ENCODE results near the gene MICAL2. TPM values are rescaled to one million over a fixed set of nuclear protein-coding genes. Genes with fewer than 3 reads are reported as not detected.

The MICAL2 gene
- total and polyA plus RNA-seq, 10 of the 15 experiments (the other 5 are each of a cell fraction or from before 2014, with no cell fraction given) = 0.90 to 5.6 (median 2.4) TPM

- TF ChIP-seq EP300 (IDR thresholded peaks at IDR 0.05; ENCODE audit: borderline replicate concordance in 1 of 2, control insufficient read depth in 1 of 2, low read depth in 2 of 2, low read length in 2 of 2) (no peak), NBN (IDR thresholded peaks at IDR 0.05) (no peak), ETV6 (conservative IDR thresholded peaks at IDR 0.05 in 1 of 2, IDR thresholded peaks at IDR 0.05 in 1 of 2; ENCODE audit: borderline replicate concordance in 1 of 2, low read depth in 1 of 2) (no peak), DPF2 (IDR thresholded peaks at IDR 0.05) (no peak), ZNF384 (IDR thresholded peaks at IDR 0.05; ENCODE audit: borderline replicate concordance, low read depth, low read length) (no peak), MEF2B (IDR thresholded peaks at IDR 0.05; ENCODE audit: partially characterized antibody, poor library complexity, severe bottlenecking) (no peak), CHD4 (IDR thresholded peaks at IDR 0.05) (no peak)
Measured at GRCh38 chr11:12266132-12266531, 155.7 kb downstream of the MICAL2 start (continued).

- no peak overlapping the region for H3K27ac ChIP-seq (ENCODE audit: control insufficient read depth, insufficient read depth)
- intact Hi-C loops (cut with micrococcal nuclease; ENCODE audit: unreplicated experiment) (no loop called here), in situ Hi-C loops (cut with MboI) (no loop called here)
- H3K27me3 ChIP-seq (replicated peaks in 1 of 2; ENCODE audit: control insufficient read depth in 2 of 2, insufficient read depth in 2 of 2, low read length in 1 of 2) = peaks cover 0 to 5% of the 10 kb centered on the region in 2 experiments; a peak in 2 of 4 replicates
- ChIA-PET SMC1A (ENCODE audit: uncharacterized antibody, unreplicated experiment) (no interaction called here), CTCF (no interaction called here), RAD21 (ENCODE audit: unreplicated experiment) (no interaction called here), POLR2A (no interaction called here)
- H3K4me1 ChIP-seq (ENCODE audit: control insufficient read depth, insufficient read depth, low read length) = no peaks in the 10 kb centered on the region
- DNase-seq (ENCODE audit: low read depth, low spot score) (no peak), ATAC-seq (no peak; the same call in 2 of the 3 replicates), FAIRE-seq (no peak)
- no peak overlapping the region for H3K9ac ChIP-seq (ENCODE audit: control insufficient read depth, insufficient read depth, low read length)
- H3K36me3 ChIP-seq (ENCODE audit: control insufficient read depth in 2 of 2, insufficient read depth in 2 of 2, low read length in 1 of 2) = no peaks in the 10 kb centered on the region
- H4K20me1 ChIP-seq (ENCODE audit: control insufficient read depth, insufficient read depth) = no peaks in the 10 kb centered on the region
- H2AFZ ChIP-seq (ENCODE audit: control insufficient read depth, low read depth, low read length) = no peak overlapping the region
- no TSS peak for BruUV-seq (replicated peaks)
- 43% methylated on average over 10 of the region's 10 CpGs for WGBS (ENCODE audit: insufficient coverage, insufficient replicate concordance, low lambda C conversion rate, missing lambda C conversion rate)
- no peak overlapping the region for H3K4me2 ChIP-seq (ENCODE audit: control insufficient read depth, insufficient read depth)
- no peaks in the 10 kb centered on the region for H3K9me3 ChIP-seq (replicated peaks; ENCODE audit: control insufficient read depth, insufficient read depth, low read length)
- no peak overlapping the region for H3K4me3 ChIP-seq
- no peaks in the 10 kb centered on the region for H3K79me2 ChIP-seq (ENCODE audit: control insufficient read depth, insufficient read depth, low read length)
- TF ChIP-seq SP1 (IDR thresholded peaks at IDR 0.05; ENCODE audit: low read depth, low read length) (no peak), ZNF384 (IDR thresholded peaks at IDR 0.05; ENCODE audit: borderline replicate concordance, low read depth, low read length) (no peak), SMAD1 (IDR thresholded peaks at IDR 0.05; ENCODE audit: low read depth, partially characterized antibody) (no peak), JUND (IDR thresholded peaks at IDR 0.05; ENCODE audit: low read depth, low read length) (no peak), SMC3 (IDR thresholded peaks at IDR 0.05; ENCODE audit: borderline replicate concordance, low read length) (no peak), IKZF1 (conservative IDR thresholded peaks at IDR 0.05) (no peak), ZBED1 (IDR thresholded peaks at IDR 0.05; ENCODE audit: borderline replicate concordance) (no peak), RUNX3 (IDR thresholded peaks at IDR 0.05; ENCODE audit: low read length) (no peak), USF1 (IDR thresholded peaks at IDR 0.05; ENCODE audit: borderline replicate concordance, extremely low read length, insufficient read depth, low read depth, low read length) (no peak), CBFB (IDR thresholded peaks at IDR 0.05; ENCODE audit: low read depth) (no peak), MYB (IDR thresholded peaks at IDR 0.05; ENCODE audit: borderline replicate concordance, low read depth, low read length) (no peak), NFYB (IDR thresholded peaks at IDR 0.05; ENCODE audit: insufficient read depth, low read depth, low read length) (no peak), CBX5 (IDR thresholded peaks at IDR 0.05; ENCODE audit: low read depth) (no peak), MEF2B (IDR thresholded peaks at IDR 0.05; ENCODE audit: partially characterized antibody, poor library complexity, severe bottlenecking) (no peak), NR2F1 (conservative IDR thresholded peaks at IDR 0.05) (no peak)
- TF ChIP-seq, protein P1, sequence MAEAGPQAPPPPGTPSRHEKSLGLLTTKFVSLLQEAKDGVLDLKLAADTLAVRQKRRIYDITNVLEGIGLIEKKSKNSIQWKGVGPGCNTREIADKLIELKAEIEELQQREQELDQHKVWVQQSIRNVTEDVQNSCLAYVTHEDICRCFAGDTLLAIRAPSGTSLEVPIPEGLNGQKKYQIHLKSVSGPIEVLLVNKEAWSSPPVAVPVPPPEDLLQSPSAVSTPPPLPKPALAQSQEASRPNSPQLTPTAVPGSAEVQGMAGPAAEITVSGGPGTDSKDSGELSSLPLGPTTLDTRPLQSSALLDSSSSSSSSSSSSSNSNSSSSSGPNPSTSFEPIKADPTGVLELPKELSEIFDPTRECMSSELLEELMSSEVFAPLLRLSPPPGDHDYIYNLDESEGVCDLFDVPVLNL (IDR thresholded peaks at IDR 0.05; ENCODE audit: low read depth, low read length) = no peak
- TF ChIP-seq, protein P2, sequence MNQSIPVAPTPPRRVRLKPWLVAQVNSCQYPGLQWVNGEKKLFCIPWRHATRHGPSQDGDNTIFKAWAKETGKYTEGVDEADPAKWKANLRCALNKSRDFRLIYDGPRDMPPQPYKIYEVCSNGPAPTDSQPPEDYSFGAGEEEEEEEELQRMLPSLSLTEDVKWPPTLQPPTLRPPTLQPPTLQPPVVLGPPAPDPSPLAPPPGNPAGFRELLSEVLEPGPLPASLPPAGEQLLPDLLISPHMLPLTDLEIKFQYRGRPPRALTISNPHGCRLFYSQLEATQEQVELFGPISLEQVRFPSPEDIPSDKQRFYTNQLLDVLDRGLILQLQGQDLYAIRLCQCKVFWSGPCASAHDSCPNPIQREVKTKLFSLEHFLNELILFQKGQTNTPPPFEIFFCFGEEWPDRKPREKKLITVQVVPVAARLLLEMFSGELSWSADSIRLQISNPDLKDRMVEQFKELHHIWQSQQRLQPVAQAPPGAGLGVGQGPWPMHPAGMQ (IDR thresholded peaks at IDR 0.05; ENCODE audit: borderline replicate concordance) = no peak
Measured at GRCh38 chr11:12266943-12267342, 156.6 kb downstream of the MICAL2 start.
